ENCODE data around the gene CDC42BPA. TPM values are rescaled to one million over a fixed set of nuclear protein-coding genes. Genes with fewer than 3 reads are reported as not detected.

The CDC42BPA gene
- total and polyA plus RNA-seq, 2 experiments from 2014 or later = 25.1 to 25.2 TPM

DNA sequence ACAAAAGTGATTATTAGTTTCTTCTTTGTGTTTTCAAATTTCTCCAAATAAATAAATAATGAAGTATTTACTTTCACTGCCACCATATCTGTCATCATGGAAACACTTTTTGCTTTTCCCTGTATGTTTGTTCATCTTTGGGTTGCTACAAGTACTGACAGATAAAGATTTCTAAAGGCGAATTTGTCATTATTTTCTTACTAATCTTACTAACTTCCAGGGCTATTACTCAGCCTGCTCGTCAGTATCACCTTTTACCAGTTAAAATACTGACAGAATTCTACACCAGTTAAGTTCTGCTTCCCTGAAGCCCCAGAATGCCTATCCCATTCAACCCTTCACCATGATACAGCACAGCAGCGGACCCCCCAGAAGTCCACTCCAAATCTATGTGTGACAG lies 106.1 kb downstream of the CDC42BPA start:
- H3K36me3 ChIP-seq = no peaks in the 10 kb centered on the region
- TF ChIP-seq, protein P1, sequence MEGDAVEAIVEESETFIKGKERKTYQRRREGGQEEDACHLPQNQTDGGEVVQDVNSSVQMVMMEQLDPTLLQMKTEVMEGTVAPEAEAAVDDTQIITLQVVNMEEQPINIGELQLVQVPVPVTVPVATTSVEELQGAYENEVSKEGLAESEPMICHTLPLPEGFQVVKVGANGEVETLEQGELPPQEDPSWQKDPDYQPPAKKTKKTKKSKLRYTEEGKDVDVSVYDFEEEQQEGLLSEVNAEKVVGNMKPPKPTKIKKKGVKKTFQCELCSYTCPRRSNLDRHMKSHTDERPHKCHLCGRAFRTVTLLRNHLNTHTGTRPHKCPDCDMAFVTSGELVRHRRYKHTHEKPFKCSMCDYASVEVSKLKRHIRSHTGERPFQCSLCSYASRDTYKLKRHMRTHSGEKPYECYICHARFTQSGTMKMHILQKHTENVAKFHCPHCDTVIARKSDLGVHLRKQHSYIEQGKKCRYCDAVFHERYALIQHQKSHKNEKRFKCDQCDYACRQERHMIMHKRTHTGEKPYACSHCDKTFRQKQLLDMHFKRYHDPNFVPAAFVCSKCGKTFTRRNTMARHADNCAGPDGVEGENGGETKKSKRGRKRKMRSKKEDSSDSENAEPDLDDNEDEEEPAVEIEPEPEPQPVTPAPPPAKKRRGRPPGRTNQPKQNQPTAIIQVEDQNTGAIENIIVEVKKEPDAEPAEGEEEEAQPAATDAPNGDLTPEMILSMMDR (IDR thresholded peaks at IDR 0.05; ENCODE audit: low read depth, low read length) = no peak

DNA sequence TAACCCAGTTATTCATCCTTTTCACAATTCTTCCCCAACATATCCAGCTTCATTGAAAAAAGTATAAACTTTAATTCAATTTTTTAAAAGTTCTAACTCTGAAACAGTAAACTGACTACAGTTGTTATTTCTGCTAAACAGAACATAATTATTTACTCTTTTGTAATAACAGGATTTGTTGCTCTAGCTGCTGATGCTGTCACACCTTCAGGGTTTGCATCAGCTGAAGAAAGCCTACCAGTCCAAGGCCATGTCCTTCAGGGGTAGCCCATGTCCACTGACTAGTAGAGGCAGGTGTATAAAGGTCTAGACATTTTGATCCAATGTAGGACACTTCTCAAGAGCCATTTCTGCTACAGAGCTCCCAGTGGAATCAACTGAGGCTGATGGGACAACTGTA lies 107.7 kb downstream of the CDC42BPA start:
- H3K27ac ChIP-seq = no peak overlapping the region
- H3K27me3 ChIP-seq = no peaks in the 10 kb centered on the region
- no peaks in the 10 kb centered on the region for H3K9me3 ChIP-seq (ENCODE audit: low read depth)
- H3K4me3 ChIP-seq = no peak overlapping the region
- no peak for DNase-seq (ENCODE audit: low read depth in 1 of 2, low spot score in 1 of 2)
- no peaks in the 10 kb centered on the region for H3K36me3 ChIP-seq
- no peaks in the 10 kb centered on the region for H3K4me1 ChIP-seq (ENCODE audit: low read depth)
- TF ChIP-seq, protein P1 (IDR thresholded peaks at IDR 0.05; ENCODE audit: low read depth, low read length) = no peak

More for the DNA sequence above, 106.1 kb downstream of the CDC42BPA start:
- Histone ChIP-seq H3K27ac (peak overlapping the region; percentile 9), H3K9me3 (ENCODE audit: low read depth) (no peaks in the 10 kb centered on the region), H3K27me3 (no peaks in the 10 kb centered on the region), H3K4me3 (no peak overlapping the region), H3K4me1 (ENCODE audit: low read depth) (no peaks in the 10 kb centered on the region)
- peak in 1 of 2 donors; percentile 63 for DNase-seq (ENCODE audit: low read depth in 1 of 2, low spot score in 1 of 2)

DNA sequence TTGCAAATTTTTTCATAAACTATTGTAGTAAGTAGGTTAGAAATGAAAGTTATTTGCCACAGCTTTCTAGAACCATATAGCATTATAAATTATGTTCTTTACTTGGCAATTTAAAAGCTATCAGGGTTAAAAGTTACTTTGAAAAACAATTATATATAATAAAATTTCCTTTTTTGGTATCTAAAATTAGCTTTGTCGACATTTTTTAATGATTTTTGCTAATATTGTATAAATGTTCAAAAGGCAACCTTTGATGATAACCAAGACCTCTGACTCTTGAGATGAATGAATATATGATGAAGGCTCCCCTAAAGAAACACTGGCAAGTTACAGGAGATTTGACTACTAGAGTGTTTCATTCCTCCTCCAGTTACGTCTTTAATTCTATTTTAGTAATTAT lies 121.2 kb downstream of the CDC42BPA start:
- TF ChIP-seq, protein P1 (IDR thresholded peaks at IDR 0.05; ENCODE audit: low read depth, low read length) = no peak
- Histone ChIP-seq H3K27ac (no peak overlapping the region), H3K9me3 (ENCODE audit: low read depth) (no peaks in the 10 kb centered on the region), H3K36me3 (no peaks in the 10 kb centered on the region), H3K27me3 (no peaks in the 10 kb centered on the region), H3K4me3 (no peak overlapping the region), H3K4me1 (ENCODE audit: low read depth) (no peaks in the 10 kb centered on the region)
- DNase-seq (ENCODE audit: low read depth in 1 of 2, low spot score in 1 of 2) = no peak

DNA sequence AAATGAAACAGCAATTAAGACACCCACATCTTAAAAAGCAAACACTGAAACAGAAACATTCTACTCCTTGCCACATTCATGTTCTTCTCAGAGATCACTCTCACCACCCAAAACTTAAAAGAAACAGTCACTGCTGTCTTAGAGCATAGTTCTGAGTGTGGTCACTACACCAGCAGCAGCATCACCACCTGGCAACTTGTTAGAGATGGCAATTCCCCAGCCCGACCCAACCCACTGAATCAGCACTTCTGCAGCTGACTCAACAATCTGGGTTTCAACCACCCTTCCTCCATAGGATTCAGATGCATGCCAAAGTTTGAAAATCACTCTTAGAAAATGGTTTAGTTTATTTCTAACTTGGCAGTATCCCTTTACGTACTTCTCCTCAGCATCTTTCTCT lies 126.1 kb downstream of the CDC42BPA start:
- H3K36me3 ChIP-seq = no peaks in the 10 kb centered on the region
- TF ChIP-seq, protein P1 (IDR thresholded peaks at IDR 0.05; ENCODE audit: low read depth, low read length) = no peak
- H3K27me3 ChIP-seq = no peaks in the 10 kb centered on the region
- peak in 1 of 2 donors; percentile 77 for DNase-seq (ENCODE audit: low read depth in 1 of 2, low spot score in 1 of 2)
- H3K4me3 ChIP-seq = no peak overlapping the region
- H3K4me1 ChIP-seq (ENCODE audit: low read depth) = no peaks in the 10 kb centered on the region
- H3K9me3 ChIP-seq (ENCODE audit: low read depth) = no peaks in the 10 kb centered on the region
- no peak overlapping the region for H3K27ac ChIP-seq

DNA sequence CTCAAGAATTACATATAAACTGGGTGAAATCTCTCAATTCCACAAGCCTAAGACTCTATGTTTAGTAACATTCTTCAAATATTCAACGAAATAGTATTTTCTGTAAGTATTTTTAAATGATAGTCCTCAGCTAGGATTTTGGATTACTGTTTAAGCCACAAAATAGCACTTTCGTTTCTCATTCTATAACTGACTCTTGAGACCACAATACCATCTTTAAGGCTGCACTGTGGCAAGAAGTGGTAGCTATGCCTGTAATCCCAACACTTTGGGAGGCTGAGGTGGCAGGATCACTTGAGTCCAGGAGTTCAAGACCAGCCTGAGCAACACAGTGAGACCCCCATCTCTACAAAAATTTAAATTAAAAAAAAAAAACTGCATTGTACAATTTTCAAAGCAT lies 126.7 kb downstream of the CDC42BPA start:
- no peaks in the 10 kb centered on the region for H3K9me3 ChIP-seq (ENCODE audit: low read depth)
- H3K36me3 ChIP-seq = no peaks in the 10 kb centered on the region
- no peak for DNase-seq (ENCODE audit: low read depth in 1 of 2, low spot score in 1 of 2)
- H3K4me1 ChIP-seq (ENCODE audit: low read depth) = no peaks in the 10 kb centered on the region
- no peak overlapping the region for H3K27ac ChIP-seq
- H3K4me3 ChIP-seq = no peak overlapping the region
- TF ChIP-seq, protein P1 (IDR thresholded peaks at IDR 0.05; ENCODE audit: low read depth, low read length) = no peak
- H3K27me3 ChIP-seq = no peaks in the 10 kb centered on the region

DNA sequence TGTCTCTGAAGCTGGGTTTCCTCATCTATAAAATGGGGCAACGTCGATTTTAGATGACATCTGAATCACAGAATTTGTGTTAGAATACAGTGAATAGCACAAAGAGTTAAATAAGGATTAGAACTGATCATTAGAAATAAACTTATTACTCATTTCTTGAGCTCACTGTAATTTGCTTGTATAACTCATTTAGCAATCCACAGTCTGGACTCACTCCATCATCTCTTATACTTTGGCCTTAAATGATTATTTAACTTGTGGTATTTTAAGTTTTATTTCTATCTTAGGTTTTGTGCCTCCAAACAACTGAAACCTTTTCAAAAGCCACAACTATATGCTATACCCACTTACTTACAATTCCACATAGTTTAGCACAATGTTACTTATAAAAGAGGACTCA lies 128.0 kb downstream of the CDC42BPA start:
- no peaks in the 10 kb centered on the region for H3K27me3 ChIP-seq
- no peaks in the 10 kb centered on the region for H3K36me3 ChIP-seq
- H3K4me1 ChIP-seq (ENCODE audit: low read depth) = no peaks in the 10 kb centered on the region
- H3K4me3 ChIP-seq = no peak overlapping the region
- TF ChIP-seq, protein P1 (IDR thresholded peaks at IDR 0.05; ENCODE audit: low read depth, low read length) = no peak
- H3K9me3 ChIP-seq (ENCODE audit: low read depth) = no peaks in the 10 kb centered on the region
- H3K27ac ChIP-seq = no peak overlapping the region
- DNase-seq (ENCODE audit: low read depth in 1 of 2, low spot score in 1 of 2) = no peak

All from cardiac muscle cell (in vitro differentiated cells and primary cell).